HepG2 (cell line): ENCODE measurements around the gene SPACA9. TPM values are rescaled to one million over a fixed set of nuclear protein-coding genes. Genes with fewer than 3 reads are reported as not detected.

ENCODE experiments used
- ATAC-seq: fragments of 200-7000 bp; cut with Tn5 transposase; 3 replicates; pipeline ENCODE4 v1.9.1; 2020; ENCODE audit warnings: mild to moderate bottlenecking, moderate library complexity
- BruUV-seq: library from RNA; stranded (reverse); fragments of 400-500 nt; replicated peaks from 2 replicates; lab custom pipeline; 2021; lab: Mats Ljungman, UMichigan
- CTCF ChIA-PET: fragments of 300-600 bp; formaldehyde crosslinking; extraction: SDS; loops from one replicate; lab custom pipeline; 2021; ENCODE audit warnings: low total read pairs, inconsistent platforms, low intra/inter-chr PET ratio; lab: Yijun Ruan, JAX
- POLR2A ChIA-PET: fragments of 350-600 bp; sonication (Branson Sonifier 250); formaldehyde crosslinking; loops from one replicate; lab custom pipeline; 2020; ENCODE audit warnings: antibody characterized with exemption, inconsistent platforms; lab: Yijun Ruan, JAX
- DNase-seq: peaks from one replicate; pipeline ENCODE4 v3.0.0-alpha.2; 2015; ENCODE audit warnings: low spot score
- FAIRE-seq: peaks from 3 replicates; lab custom pipeline; 2011; peaks lifted over from hg19 to GRCh38; lab: Jason Lieb, UNC
- H2AFZ ChIP-seq: one replicate; pipeline ENCODE4 v1.6.1; 2011; ENCODE audit warnings: low read length, inconsistent platforms
- H3K27ac ChIP-seq: fragments of 300-600 bp; 3 replicates; pipeline ENCODE4 v1.8.0; 2011; ENCODE audit warnings: mixed run types, mild to moderate bottlenecking, mixed read lengths, low read length, inconsistent platforms; ENCODE audit not compliant: insufficient read depth; ENCODE audit errors: extremely low read length
- H3K27me3 ChIP-seq, 2 experiments: fragments of 200-600 bp in 1 of 2; 2 replicates in 1 of 2; 3 replicates in 1 of 2; pipeline versions ENCODE4 v1.6.0 to v1.8.0; 2011; ENCODE audit warnings: low read length in 2 of 2, mild to moderate bottlenecking in 2 of 2, moderate library complexity in 2 of 2, inconsistent platforms in 1 of 2; ENCODE audit not compliant: insufficient read depth in 2 of 2, control insufficient read depth in 1 of 2
- H3K36me3 ChIP-seq, 2 experiments: fragments of 200-600 bp in 1 of 2; replicated peaks in 1 of 2; 2 replicates in 1 of 2; 3 replicates in 1 of 2; pipeline versions ENCODE4 v1.5.1 to v1.8.0; 2011; ENCODE audit warnings: low read length in 2 of 2, inconsistent platforms in 1 of 2; ENCODE audit not compliant: insufficient read depth in 2 of 2, control insufficient read depth in 1 of 2
- H3K4me1 ChIP-seq: 2 replicates; pipeline ENCODE4 v1.5.1; 2012; ENCODE audit warnings: low read length, inconsistent platforms; ENCODE audit not compliant: insufficient read depth
- H3K4me2 ChIP-seq: 2 replicates; pipeline ENCODE4 v1.6.0; 2011; ENCODE audit warnings: low read depth, low read length, inconsistent platforms
- H3K4me3 ChIP-seq, 3 experiments: fragments of 200-600 bp in 1 of 3; sonication (generic), shearing (Covaris generic) in 1 of 3; replicated peaks in 1 of 3; 2 replicates each; pipeline ENCODE4 v1.5.1; 2011 to 2016; ENCODE audit warnings: low read length in 3 of 3, inconsistent platforms in 2 of 3, low read depth in 2 of 3, mild to moderate bottlenecking in 2 of 3, control low read depth in 1 of 3, mixed read lengths in 1 of 3; ENCODE audit not compliant: insufficient read depth in 1 of 3
- H3K79me2 ChIP-seq: one replicate; pipeline ENCODE4 v1.6.1; 2011; ENCODE audit warnings: low read length, inconsistent platforms; ENCODE audit not compliant: insufficient read depth
- H3K9ac ChIP-seq: 2 replicates; pipeline ENCODE4 v1.6.0; 2011; ENCODE audit warnings: mild to moderate bottlenecking, low read depth, low read length, inconsistent platforms; ENCODE audit not compliant: insufficient read depth
- H3K9me3 ChIP-seq: 2 replicates; pipeline ENCODE4 v1.5.1; 2012; ENCODE audit warnings: mild to moderate bottlenecking, low read length
- H4K20me1 ChIP-seq: 2 replicates; pipeline ENCODE4 v1.6.0; 2011; ENCODE audit warnings: inconsistent platforms, mild to moderate bottlenecking, low read length, moderate library complexity; ENCODE audit not compliant: insufficient read depth
- CSRNP2 ChIP-seq: sonication (generic); formaldehyde crosslinking; conservative IDR thresholded peaks from 2 replicates; pipeline ENCODE4 v1.8.0; 2022; ENCODE audit warnings: low read depth, missing genetic modification reagents
- E2F2 ChIP-seq: sonication (generic); formaldehyde crosslinking; IDR thresholded peaks from 2 replicates; pipeline ENCODE4 v1.4.0; 2020; ENCODE audit warnings: missing genetic modification reagents, borderline replicate concordance
- FOSL2 ChIP-seq: sonication (generic); formaldehyde crosslinking; IDR thresholded peaks from 2 replicates; pipeline ENCODE4 v1.4.0; 2020; ENCODE audit warnings: missing genetic modification reagents
- GMEB1 ChIP-seq: sonication (generic); formaldehyde crosslinking; IDR thresholded peaks from 2 replicates; pipeline ENCODE4 v1.5.1; 2020; ENCODE audit warnings: missing genetic modification reagents, mild to moderate bottlenecking, borderline replicate concordance
- JDP2 ChIP-seq: sonication (generic); formaldehyde crosslinking; IDR thresholded peaks from 2 replicates; pipeline ENCODE4 v1.8.1; 2022; ENCODE audit warnings: missing genetic modification reagents, borderline replicate concordance
- MATR3 ChIP-seq: sonication (generic); formaldehyde crosslinking; IDR thresholded peaks from 2 replicates; pipeline ENCODE4 v1.4.0; 2020; ENCODE audit warnings: missing genetic modification reagents
- SIN3A ChIP-seq: IDR thresholded peaks from 2 replicates; pipeline ENCODE4 v1.6.1; 2011; ENCODE audit warnings: low read depth, mild to moderate bottlenecking, control low read depth, low read length, borderline replicate concordance
- ZMAT3 ChIP-seq: sonication (generic); formaldehyde crosslinking; conservative IDR thresholded peaks from 2 replicates; pipeline ENCODE4 v1.7.0; 2021; ENCODE audit warnings: missing genetic modification reagents
- ZNF136 ChIP-seq: sonication (generic); formaldehyde crosslinking; IDR thresholded peaks from 2 replicates; pipeline ENCODE4 v1.8.1; 2022; ENCODE audit warnings: low read depth, mild to moderate bottlenecking, moderate library complexity, missing genetic modification reagents
- ZNF224 ChIP-seq: sonication (generic); formaldehyde crosslinking; IDR thresholded peaks from 2 replicates; pipeline ENCODE4 v1.5.0; 2020; ENCODE audit warnings: mild to moderate bottlenecking, missing genetic modification reagents
- ZNF460 ChIP-seq: sonication (generic); formaldehyde crosslinking; IDR thresholded peaks from 2 replicates; pipeline ENCODE4 v1.5.1; 2020; ENCODE audit warnings: missing genetic modification reagents, mild to moderate bottlenecking, borderline replicate concordance
- WGBS: methylation state at CpG from one replicate; pipeline ENCODE4 v1.1.6; 2017; ENCODE audit warnings: low lambda C conversion rate; 5-methylcytosine and 5-hydroxymethylcytosine counted together
- in situ Hi-C: cut with HindIII; loops from 2 replicates; pipeline ENCODE4 v1.10.0; 2017; ENCODE audit warnings: low pct_unique_long_range_greater_than_20kb; ENCODE audit not compliant: extremely low pct_ligation_motif_present
- intact Hi-C: fragments of 100-400 bp; cut with micrococcal nuclease; formaldehyde crosslinking; loops from one replicate; pipeline ENCODE4 v1.10.0; 2022; ENCODE audit not compliant: unreplicated experiment
- polyA plus RNA-seq, 8 experiments: library from polyadenylated mRNA; depleted of rRNA in 3 of 8; stranded (reverse) in 7 of 8; unstranded in 1 of 8; fragments of >200 nt; fragmentation: Illumina TruSeq in 4 of 8; extraction: Trizol in 4 of 8; gene quantifications; 2 replicates each; pipeline versions ENCODE4 v1.2.1 to v1.2.3, GENCODE V29; 2011 to 2016; ENCODE audit warnings: low read depth in 4 of 8, missing spikeins in 1 of 8, mixed read lengths in 1 of 8; ENCODE audit not compliant: insufficient read depth in 1 of 8
- total RNA-seq, 5 experiments: library from RNA; depleted of rRNA; stranded (reverse); fragments of >200 nt; fragmentation: Illumina TruSeq; extraction: Trizol; gene quantifications; 2 replicates each; pipeline ENCODE4 v1.2.3, GENCODE V29; 2016; ENCODE audit warnings: low read depth in 1 of 5
- TF ChIP-seq, protein P1 (sequence below): sonication (generic); formaldehyde crosslinking; IDR thresholded peaks from 2 replicates; pipeline ENCODE4 v1.5.1; 2020; ENCODE audit warnings: mild to moderate bottlenecking, moderate library complexity, missing genetic modification reagents

Gene SPACA9
- total and polyA plus RNA-seq, 2 of the 13 experiments (the other 11 are each of a cell fraction or from before 2014, with no cell fraction given), result 0.15 to 0.38 TPM

DNA sequence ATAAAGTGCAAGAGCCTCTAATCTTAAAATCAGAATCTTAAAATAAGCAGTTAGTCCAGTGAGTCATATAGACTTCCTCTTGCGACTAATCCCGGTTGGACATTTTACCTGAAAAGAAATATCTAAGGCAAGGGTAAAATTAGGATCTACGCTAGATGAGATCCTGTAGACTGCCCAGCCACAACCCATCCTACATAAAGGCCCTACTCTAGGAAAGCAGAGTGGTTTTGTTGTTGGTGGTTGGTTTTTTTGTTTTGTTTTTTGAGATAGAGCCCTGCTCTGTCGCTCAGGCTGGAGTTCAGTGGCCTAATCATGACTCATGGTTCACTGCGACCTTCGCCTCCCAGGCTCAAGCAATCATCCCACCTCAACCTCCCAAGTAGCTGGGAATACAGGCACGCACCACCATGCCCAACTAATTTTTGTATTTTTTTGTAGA, 58.8 kb downstream of the SPACA9 start:
- H3K27me3 ChIP-seq, result no peaks in the 10 kb centered on the region
- in situ Hi-C loops (no loop called here), intact Hi-C loops (no loop called here)
- H4K20me1 ChIP-seq, result peaks cover 5% of the 10 kb centered on the region; the same call in 1 of the 2 replicates
- no peak overlapping the region for H3K27ac ChIP-seq
- ChIA-PET CTCF (no interaction called here), POLR2A (no interaction called here)
- H3K9ac ChIP-seq, result no peak overlapping the region
- H2AFZ ChIP-seq, result no peak overlapping the region
- DNase-seq (no peak), ATAC-seq (no peak), FAIRE-seq (no peak)
- no TSS peak for BruUV-seq
- no peaks in the 10 kb centered on the region for H3K9me3 ChIP-seq
- no peak for TF ChIP-seq JDP2 (CRISPR knock-in tag)
- peak; percentile 91 for TF ChIP-seq ZNF460 (CRISPR knock-in tag)
- peak; percentile 66 for TF ChIP-seq FOSL2 (CRISPR knock-in tag)
- H3K4me1 ChIP-seq, result peaks cover 28% of the 10 kb centered on the region
- no peak overlapping the region for H3K4me2 ChIP-seq
- H3K36me3 ChIP-seq, result peaks cover 5 to 13% of the 10 kb centered on the region in 2 experiments; a peak in 4 of 5 replicates
- no peak overlapping the region for H3K4me3 ChIP-seq
- peaks cover 66% of the 10 kb centered on the region for H3K79me2 ChIP-seq
- WGBS, result 95% methylated on average over 7 of the region's 7 CpGs

DNA sequence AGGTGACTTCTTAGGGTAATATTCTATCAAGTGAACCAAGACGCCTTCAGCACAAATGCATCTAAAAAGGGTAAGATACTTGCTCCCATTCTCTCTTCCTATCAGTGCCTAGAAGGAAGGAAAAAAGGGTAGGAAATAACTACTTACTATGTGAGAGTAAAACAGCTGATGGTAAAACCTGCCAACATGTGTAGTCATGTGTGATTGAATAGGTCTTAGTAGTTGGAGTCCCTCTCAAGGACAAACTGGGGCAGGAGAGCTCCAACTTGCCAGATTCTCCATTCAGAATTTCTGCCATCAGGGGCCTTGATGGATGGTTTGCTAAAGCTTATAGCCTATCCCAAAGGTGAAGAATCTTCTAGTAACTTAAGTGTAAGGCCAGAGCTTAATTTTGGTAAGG, 60.5 kb downstream of the SPACA9 start:
- in situ Hi-C loops, result no loop called here
- Histone ChIP-seq H4K20me1 (peaks cover 5% of the 10 kb centered on the region), H3K79me2 (peaks cover 83% of the 10 kb centered on the region)
- no TSS peak for BruUV-seq
- TF ChIP-seq, protein P1, sequence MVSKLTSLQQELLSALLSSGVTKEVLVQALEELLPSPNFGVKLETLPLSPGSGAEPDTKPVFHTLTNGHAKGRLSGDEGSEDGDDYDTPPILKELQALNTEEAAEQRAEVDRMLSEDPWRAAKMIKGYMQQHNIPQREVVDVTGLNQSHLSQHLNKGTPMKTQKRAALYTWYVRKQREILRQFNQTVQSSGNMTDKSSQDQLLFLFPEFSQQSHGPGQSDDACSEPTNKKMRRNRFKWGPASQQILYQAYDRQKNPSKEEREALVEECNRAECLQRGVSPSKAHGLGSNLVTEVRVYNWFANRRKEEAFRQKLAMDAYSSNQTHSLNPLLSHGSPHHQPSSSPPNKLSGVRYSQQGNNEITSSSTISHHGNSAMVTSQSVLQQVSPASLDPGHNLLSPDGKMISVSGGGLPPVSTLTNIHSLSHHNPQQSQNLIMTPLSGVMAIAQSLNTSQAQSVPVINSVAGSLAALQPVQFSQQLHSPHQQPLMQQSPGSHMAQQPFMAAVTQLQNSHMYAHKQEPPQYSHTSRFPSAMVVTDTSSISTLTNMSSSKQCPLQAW (CRISPR knock-in tag), result no peak
- TF ChIP-seq E2F2 (CRISPR knock-in tag) (no peak), SIN3A (no peak), ZMAT3 (no peak), ZNF136 (CRISPR knock-in tag) (no peak), GMEB1 (CRISPR knock-in tag) (no peak), ZNF224 (CRISPR knock-in tag) (no peak), CSRNP2 (CRISPR knock-in tag) (no peak), MATR3 (CRISPR knock-in tag) (no peak)
- TF ChIP-seq, all 625 proteins: peak for 0
- intact Hi-C loops, result no loop called here
- WGBS, result 100% methylated on average over 1 of the region's 1 CpG
- Histone ChIP-seq H3K9ac (no peak overlapping the region), H2AFZ (no peak overlapping the region), H3K36me3 (peaks cover 3 to 9% of the 10 kb centered on the region in 2 experiments; a peak in 3 of 5 replicates), H3K4me3 (no peak overlapping the region), H3K4me2 (no peak overlapping the region), H3K27me3 (no peaks in the 10 kb centered on the region; a peak in 2 of 5 replicates), H3K9me3 (no peaks in the 10 kb centered on the region), H3K4me1 (peaks cover 38% of the 10 kb centered on the region), H3K27ac (no peak overlapping the region)
- no peak for FAIRE-seq
- no peak for ATAC-seq
- CTCF ChIA-PET, result no interaction called here
- POLR2A ChIA-PET, result no interaction called here
- DNase-seq, result no peak
